SK-N-SH treated with all-trans-retinoic acid at 6 μM for 48 hours (cell line): ENCODE measurements around the gene RPRD1B.

Source experiments
- ATAC-seq: fragments of 200-7000 bp; cut with Tn5 transposase; 3 replicates; pipeline ENCODE4 v1.9.1; 2020; ENCODE audit warnings: mild to moderate bottlenecking, moderate library complexity
- ARNTL ChIP-seq: fragments of 450-650 bp; formaldehyde crosslinking; IDR thresholded peaks from 2 replicates; pipeline ENCODE4 v1.5.0; 2020; ENCODE audit warnings: low read depth, mild to moderate bottlenecking, moderate library complexity, borderline replicate concordance
- BACH2 ChIP-seq: fragments of 250-450 bp; sonication (Bioruptor Pico); IDR thresholded peaks from 2 replicates; pipeline ENCODE4 v1.9.0; 2021; ENCODE audit warnings: mild to moderate bottlenecking, borderline replicate concordance
- CSDC2 ChIP-seq: fragments of 250-450 bp; sonication (Bioruptor Pico); IDR thresholded peaks from 2 replicates; pipeline ENCODE4 v1.5.0; 2020; ENCODE audit warnings: mild to moderate bottlenecking, moderate library complexity
- ESRRG ChIP-seq: fragments of 250-450 bp; sonication (Bioruptor Pico); IDR thresholded peaks from 2 replicates; pipeline ENCODE4 v1.6.1; 2021; ENCODE audit warnings: mild to moderate bottlenecking
- GLIS3 ChIP-seq: fragments of 250-450 bp; sonication (Bioruptor Pico); IDR thresholded peaks from 2 replicates; pipeline ENCODE4 v1.5.0; 2020; ENCODE audit warnings: mild to moderate bottlenecking, moderate library complexity
- ISL1 ChIP-seq: fragments of 250-450 bp; sonication (Bioruptor Pico); IDR thresholded peaks from 2 replicates; pipeline ENCODE4 v2.1.2; 2022; ENCODE audit warnings: mild to moderate bottlenecking, moderate library complexity
- PPARA ChIP-seq: fragments of 250-450 bp; sonication (Bioruptor Pico); IDR thresholded peaks from 2 replicates; pipeline ENCODE4 v1.5.0; 2020; ENCODE audit warnings: mild to moderate bottlenecking, borderline replicate concordance
- SNAI2 ChIP-seq: fragments of 250-450 bp; sonication (Bioruptor Pico); IDR thresholded peaks from 2 replicates; pipeline ENCODE4 v1.5.0; 2020; ENCODE audit warnings: mild to moderate bottlenecking, moderate library complexity
- ZC3H10 ChIP-seq: fragments of 250-450 bp; sonication (Bioruptor Pico); IDR thresholded peaks from 2 replicates; pipeline ENCODE4 v1.5.1; 2021; ENCODE audit warnings: mild to moderate bottlenecking, moderate library complexity
- ZFP3 ChIP-seq: fragments of 250-450 bp; sonication (Bioruptor Pico); IDR thresholded peaks from 2 replicates; pipeline ENCODE4 v1.5.0; 2020; ENCODE audit warnings: mild to moderate bottlenecking, moderate library complexity
- ZFP30 ChIP-seq: fragments of 450-650 bp; formaldehyde crosslinking; IDR thresholded peaks from 2 replicates; pipeline ENCODE4 v1.5.0; 2022; ENCODE audit warnings: mild to moderate bottlenecking, moderate library complexity
- ZNF565 ChIP-seq: fragments of 450-650 bp; formaldehyde crosslinking; conservative IDR thresholded peaks from 2 replicates; pipeline ENCODE4 v1.5.0; 2020; ENCODE audit warnings: low read depth, mild to moderate bottlenecking, moderate library complexity
- ZNF70 ChIP-seq: fragments of 450-650 bp; formaldehyde crosslinking; IDR thresholded peaks from 2 replicates; pipeline ENCODE4 v1.5.0; 2020; ENCODE audit warnings: mild to moderate bottlenecking, moderate library complexity
- TF ChIP-seq, protein P1 (sequence below): fragments of 250-450 bp; sonication (Bioruptor Pico); IDR thresholded peaks from 2 replicates; pipeline ENCODE4 v1.5.1; 2020; ENCODE audit warnings: low read depth, mild to moderate bottlenecking, moderate library complexity
- TF ChIP-seq, protein P2 (sequence below): fragments of 250-450 bp; sonication (Bioruptor Pico); IDR thresholded peaks from 2 replicates; pipeline ENCODE4 v1.8.0; 2021; ENCODE audit warnings: low read depth, mild to moderate bottlenecking, moderate library complexity, borderline replicate concordance
- TF ChIP-seq, protein P3 (sequence below): fragments of 250-450 bp; sonication (Bioruptor Pico); IDR thresholded peaks from 2 replicates; pipeline ENCODE4 v1.5.1; 2021; ENCODE audit warnings: mild to moderate bottlenecking, moderate library complexity
- TF ChIP-seq, protein P4 (sequence below): fragments of 250-450 bp; sonication (Bioruptor Pico); IDR thresholded peaks from 2 replicates; pipeline ENCODE4 v1.8.0; 2020; ENCODE audit warnings: mild to moderate bottlenecking, moderate library complexity, borderline replicate concordance

The RPRD1B gene

DNA sequence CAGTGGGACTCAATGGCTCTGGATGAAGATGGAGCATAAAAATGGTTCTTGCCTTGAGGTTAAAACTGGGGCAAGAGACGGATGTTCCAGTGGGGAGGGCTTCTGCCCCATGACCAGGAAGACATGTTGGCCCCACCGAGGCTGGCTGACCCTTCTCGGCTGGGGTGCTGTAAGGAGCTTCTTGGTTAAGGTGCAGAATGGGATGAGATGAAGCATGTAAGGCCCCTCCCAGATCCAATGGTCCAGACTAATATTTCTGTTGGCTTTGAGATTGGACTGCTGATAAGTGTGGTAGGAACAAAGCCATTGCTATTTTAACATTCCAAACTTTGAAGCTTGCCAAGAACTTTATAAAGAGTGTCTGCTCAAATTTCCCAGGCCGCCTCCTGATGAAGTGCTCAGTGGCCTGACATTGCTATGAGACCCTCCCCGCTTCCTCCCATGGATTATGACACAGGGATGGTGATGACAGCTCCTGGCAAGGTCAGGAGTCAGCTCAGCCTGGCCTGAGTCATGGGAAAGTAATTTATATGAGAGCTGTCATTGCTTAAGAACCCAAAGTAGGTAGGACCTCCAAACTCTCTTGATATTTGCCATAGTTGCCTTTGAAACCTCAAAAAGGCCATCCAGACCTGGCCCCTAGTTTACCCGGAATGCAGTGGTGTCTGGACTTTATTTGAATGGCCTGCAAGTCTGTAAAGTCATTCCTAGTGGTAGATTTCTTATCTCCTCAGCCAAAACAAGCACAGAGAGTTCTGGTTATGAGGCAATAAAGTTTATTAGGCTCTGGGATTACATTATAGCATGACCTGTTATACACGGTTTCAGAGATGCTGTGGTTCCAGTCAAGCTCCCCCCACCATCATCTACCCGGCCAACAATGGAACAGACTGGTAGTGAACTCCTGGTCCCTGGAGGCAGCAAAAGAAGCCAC is 76.3 kb downstream of the RPRD1B start (continued):
- TF ChIP-seq, protein P1, sequence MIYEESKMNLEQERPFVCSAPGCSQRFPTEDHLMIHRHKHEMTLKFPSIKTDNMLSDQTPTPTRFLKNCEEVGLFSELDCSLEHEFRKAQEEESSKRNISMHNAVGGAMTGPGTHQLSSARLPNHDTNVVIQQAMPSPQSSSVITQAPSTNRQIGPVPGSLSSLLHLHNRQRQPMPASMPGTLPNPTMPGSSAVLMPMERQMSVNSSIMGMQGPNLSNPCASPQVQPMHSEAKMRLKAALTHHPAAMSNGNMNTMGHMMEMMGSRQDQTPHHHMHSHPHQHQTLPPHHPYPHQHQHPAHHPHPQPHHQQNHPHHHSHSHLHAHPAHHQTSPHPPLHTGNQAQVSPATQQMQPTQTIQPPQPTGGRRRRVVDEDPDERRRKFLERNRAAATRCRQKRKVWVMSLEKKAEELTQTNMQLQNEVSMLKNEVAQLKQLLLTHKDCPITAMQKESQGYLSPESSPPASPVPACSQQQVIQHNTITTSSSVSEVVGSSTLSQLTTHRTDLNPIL (CRISPR knock-in tag): peak; percentile 86
- TF ChIP-seq, protein P2, sequence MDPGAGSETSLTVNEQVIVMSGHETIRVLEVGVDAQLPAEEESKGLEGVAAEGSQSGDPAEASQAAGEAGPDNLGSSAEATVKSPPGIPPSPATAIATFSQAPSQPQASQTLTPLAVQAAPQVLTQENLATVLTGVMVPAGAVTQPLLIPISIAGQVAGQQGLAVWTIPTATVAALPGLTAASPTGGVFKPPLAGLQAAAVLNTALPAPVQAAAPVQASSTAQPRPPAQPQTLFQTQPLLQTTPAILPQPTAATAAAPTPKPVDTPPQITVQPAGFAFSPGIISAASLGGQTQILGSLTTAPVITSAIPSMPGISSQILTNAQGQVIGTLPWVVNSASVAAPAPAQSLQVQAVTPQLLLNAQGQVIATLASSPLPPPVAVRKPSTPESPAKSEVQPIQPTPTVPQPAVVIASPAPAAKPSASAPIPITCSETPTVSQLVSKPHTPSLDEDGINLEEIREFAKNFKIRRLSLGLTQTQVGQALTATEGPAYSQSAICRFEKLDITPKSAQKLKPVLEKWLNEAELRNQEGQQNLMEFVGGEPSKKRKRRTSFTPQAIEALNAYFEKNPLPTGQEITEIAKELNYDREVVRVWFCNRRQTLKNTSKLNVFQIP (CRISPR knock-in tag): no peak
- TF ChIP-seq, protein P3, sequence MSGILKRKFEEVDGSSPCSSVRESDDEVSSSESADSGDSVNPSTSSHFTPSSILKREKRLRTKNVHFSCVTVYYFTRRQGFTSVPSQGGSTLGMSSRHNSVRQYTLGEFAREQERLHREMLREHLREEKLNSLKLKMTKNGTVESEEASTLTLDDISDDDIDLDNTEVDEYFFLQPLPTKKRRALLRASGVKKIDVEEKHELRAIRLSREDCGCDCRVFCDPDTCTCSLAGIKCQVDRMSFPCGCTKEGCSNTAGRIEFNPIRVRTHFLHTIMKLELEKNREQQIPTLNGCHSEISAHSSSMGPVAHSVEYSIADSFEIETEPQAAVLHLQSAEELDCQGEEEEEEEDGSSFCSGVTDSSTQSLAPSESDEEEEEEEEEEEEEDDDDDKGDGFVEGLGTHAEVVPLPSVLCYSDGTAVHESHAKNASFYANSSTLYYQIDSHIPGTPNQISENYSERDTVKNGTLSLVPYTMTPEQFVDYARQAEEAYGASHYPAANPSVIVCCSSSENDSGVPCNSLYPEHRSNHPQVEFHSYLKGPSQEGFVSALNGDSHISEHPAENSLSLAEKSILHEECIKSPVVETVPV (CRISPR knock-in tag): peak; percentile 61; the same call in 1 of the 2 replicates
- TF ChIP-seq ZC3H10 (CRISPR knock-in tag) (peak; percentile 83), SNAI2 (CRISPR knock-in tag) (peak; percentile 93), ISL1 (CRISPR knock-in tag) (peak; percentile 94), ZNF565 (CRISPR knock-in tag) (0 out of 2 replicates have a peak, but pooled peaks have one; percentile 52)
- TF ChIP-seq, all 23 proteins: peak for 14

DNA sequence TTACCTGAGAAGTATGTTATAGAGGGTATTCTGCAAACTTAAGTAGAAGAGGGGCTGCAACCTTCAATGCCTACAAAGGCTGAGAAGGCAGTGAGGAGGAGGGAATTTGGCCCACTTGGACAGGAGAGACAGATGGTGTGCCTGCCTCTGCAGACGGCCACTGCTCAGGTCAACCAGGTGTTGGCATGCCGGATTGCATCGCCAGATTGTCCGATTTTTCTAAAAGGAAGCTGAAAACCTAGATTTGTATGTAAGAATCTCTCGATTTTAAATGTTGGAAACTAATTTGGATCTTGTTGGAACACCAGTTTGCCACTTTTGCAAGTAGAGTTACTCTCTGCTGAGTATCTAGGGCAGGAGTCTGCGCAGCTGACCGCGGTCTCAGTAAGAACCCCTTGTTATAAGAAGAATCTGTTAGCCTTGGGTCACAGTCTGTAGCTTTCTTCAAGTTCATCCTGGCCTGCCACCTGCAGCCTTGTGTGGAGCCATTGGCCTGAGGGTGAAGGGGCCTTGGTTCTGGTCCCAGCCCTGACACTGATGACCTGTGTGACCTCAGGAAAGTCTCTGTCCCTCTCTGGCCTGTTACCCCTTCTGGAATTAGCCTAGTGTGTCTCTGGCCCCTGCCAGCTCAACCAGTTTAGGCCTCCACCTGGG is 77.1 kb downstream of the RPRD1B start:
- TF ChIP-seq, protein P2 (CRISPR knock-in tag): no peak
- TF ChIP-seq ZFP3 (CRISPR knock-in tag) (no peak; the same call in 1 of the 2 replicates), PPARA (CRISPR knock-in tag) (no peak), ESRRG (no peak), CSDC2 (no peak), BACH2 (no peak), ZNF565 (CRISPR knock-in tag) (no peak; the same call in 1 of the 2 replicates), ZNF70 (no peak), ARNTL (CRISPR knock-in tag) (no peak), ZC3H10 (CRISPR knock-in tag) (no peak), SNAI2 (CRISPR knock-in tag) (no peak)
- TF ChIP-seq, protein P4, sequence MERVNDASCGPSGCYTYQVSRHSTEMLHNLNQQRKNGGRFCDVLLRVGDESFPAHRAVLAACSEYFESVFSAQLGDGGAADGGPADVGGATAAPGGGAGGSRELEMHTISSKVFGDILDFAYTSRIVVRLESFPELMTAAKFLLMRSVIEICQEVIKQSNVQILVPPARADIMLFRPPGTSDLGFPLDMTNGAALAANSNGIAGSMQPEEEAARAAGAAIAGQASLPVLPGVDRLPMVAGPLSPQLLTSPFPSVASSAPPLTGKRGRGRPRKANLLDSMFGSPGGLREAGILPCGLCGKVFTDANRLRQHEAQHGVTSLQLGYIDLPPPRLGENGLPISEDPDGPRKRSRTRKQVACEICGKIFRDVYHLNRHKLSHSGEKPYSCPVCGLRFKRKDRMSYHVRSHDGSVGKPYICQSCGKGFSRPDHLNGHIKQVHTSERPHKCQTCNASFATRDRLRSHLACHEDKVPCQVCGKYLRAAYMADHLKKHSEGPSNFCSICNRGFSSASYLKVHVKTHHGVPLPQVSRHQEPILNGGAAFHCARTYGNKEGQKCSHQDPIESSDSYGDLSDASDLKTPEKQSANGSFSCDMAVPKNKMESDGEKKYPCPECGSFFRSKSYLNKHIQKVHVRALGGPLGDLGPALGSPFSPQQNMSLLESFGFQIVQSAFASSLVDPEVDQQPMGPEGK (CRISPR knock-in tag): no peak
- ATAC-seq: no peak

DNA sequence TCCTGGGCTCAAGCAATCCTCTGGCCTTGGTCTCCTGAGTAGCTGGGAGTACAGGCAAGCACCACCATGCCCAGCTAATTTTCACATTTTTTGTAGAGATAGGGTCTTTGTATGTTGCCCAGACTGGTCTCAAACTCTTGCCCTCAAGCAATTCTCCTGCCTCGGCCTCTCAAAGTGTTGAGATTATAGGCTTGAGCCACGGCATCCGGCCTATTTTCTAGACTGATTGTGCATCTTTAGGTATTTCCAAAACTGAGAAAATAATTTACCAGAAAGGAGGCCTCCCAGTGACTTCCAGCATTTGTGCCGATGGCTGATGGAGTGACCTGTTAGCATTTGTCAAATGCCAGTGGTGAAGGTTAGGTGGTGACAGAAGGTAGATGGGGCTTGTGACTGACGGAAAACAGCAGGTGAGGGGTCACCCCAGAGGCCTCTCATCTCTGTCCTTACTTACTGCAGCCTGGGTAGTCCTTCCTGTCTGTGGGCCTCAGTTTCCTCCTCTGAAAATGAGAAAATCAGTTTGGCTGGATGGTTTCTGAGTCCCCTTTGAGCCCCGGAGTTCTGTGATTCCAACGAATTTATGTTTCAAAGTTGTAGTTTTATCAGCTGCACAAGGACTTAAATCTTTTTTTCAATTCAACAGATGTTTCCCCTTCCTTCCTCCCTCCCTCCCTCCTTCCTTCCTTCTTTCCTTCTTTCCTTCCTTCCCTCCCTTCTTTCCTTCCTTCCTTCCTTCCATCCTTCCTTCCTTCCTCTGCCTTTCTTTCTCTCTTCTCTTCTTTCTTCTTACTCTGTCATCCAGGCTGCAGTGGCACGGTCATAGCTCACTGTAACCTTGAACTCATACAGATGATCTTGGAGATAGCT is 78.1 kb downstream of the RPRD1B start:
- TF ChIP-seq ZNF70 (no peak), GLIS3 (no peak), ZFP30 (CRISPR knock-in tag) (no peak)
- TF ChIP-seq, protein P4 (CRISPR knock-in tag): no peak
- ATAC-seq: no peak
